Measurements from ENCODE around the gene TCEAL5. TPM values are rescaled to one million over a fixed set of nuclear protein-coding genes. Genes with fewer than 3 reads are reported as not detected.

Gene TCEAL5
- total and polyA plus RNA-seq, 2 of the 13 experiments (the other 11 are each of a cell fraction or from before 2014, with no cell fraction given), result not detected

DNA sequence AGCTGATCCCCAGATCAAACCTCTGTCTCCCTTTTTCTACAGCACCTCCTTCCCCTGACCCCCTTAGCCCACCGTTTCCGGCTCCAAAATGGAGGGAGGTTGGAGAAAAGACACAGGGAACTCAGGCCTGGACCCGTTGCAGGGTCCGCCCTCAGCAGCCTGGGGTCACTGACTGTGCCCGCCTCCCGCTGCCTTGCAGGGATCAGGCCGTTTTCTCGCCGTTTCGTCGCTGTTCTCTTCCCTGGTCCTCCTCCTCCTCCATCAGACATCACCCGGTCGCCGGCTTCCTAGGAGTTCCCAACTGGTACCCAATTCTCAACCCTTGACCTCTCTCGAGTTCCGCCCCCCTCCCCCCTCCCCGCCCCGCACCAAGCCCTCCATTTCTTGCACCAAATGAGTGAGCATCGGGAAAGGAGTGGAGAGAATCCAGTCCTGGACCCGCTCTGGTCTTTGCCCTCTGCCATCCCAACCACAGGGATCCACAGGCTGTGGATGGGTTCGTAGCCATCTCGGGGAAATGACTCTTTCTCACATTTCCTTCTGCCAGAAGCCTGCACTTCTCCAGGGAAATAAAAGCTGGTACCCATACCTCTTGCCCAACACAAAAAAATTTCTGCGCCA lies 493 bp downstream of the TCEAL5 start:
- Histone ChIP-seq H4K20me1 (ENCODE audit: insufficient read depth, low read length) (no peaks in the 10 kb centered on the region), H3K4me1 (ENCODE audit: insufficient read depth, low read length) (no peaks in the 10 kb centered on the region), H3K9me3 (ENCODE audit: low read length) (no peaks in the 10 kb centered on the region), H3K36me3 (replicated peaks in 1 of 2; ENCODE audit: control insufficient read depth in 1 of 2, insufficient read depth in 2 of 2, low read length in 2 of 2) (no peaks in the 10 kb centered on the region), H3K4me2 (ENCODE audit: low read depth, low read length) (no peak overlapping the region), H3K79me2 (ENCODE audit: insufficient read depth, low read length) (no peaks in the 10 kb centered on the region), H3K9ac (ENCODE audit: insufficient read depth, low read depth, low read length) (no peak overlapping the region), H3K4me3 (replicated peaks in 1 of 3; ENCODE audit: insufficient read depth in 1 of 3, low read depth in 2 of 3, low read length in 3 of 3) (no peak overlapping the region), H2AFZ (ENCODE audit: low read length) (no peak overlapping the region), H3K27me3 (ENCODE audit: control insufficient read depth in 1 of 2, insufficient read depth in 2 of 2, low read length in 2 of 2) (no peaks in the 10 kb centered on the region), H3K27ac (ENCODE audit: extremely low read length, insufficient read depth, low read length) (no peak overlapping the region)
- no TSS peak for BruUV-seq (replicated peaks)
- in situ Hi-C loops (cut with HindIII; ENCODE audit: extremely low pct_ligation_motif_present, low pct_unique_long_range_greater_than_20kb) (no loop called here), intact Hi-C loops (cut with micrococcal nuclease; ENCODE audit: unreplicated experiment) (no loop called here)
- ATAC-seq (no peak), FAIRE-seq (no peak), DNase-seq (ENCODE audit: low spot score) (no peak)
- TF ChIP-seq ZSCAN30 (CRISPR knock-in tag; IDR thresholded peaks at IDR 0.05), result no peak
- TF ChIP-seq ZNF232 (CRISPR knock-in tag; IDR thresholded peaks at IDR 0.05; ENCODE audit: borderline replicate concordance), result no peak
- TF ChIP-seq SOX6 (IDR thresholded peaks at IDR 0.05), result no peak
- TF ChIP-seq SOX6 (CRISPR knock-in tag; IDR thresholded peaks at IDR 0.05), result no peak
- TF ChIP-seq ZNF709 (CRISPR knock-in tag; IDR thresholded peaks at IDR 0.05), result no peak
- TF ChIP-seq, protein P1, sequence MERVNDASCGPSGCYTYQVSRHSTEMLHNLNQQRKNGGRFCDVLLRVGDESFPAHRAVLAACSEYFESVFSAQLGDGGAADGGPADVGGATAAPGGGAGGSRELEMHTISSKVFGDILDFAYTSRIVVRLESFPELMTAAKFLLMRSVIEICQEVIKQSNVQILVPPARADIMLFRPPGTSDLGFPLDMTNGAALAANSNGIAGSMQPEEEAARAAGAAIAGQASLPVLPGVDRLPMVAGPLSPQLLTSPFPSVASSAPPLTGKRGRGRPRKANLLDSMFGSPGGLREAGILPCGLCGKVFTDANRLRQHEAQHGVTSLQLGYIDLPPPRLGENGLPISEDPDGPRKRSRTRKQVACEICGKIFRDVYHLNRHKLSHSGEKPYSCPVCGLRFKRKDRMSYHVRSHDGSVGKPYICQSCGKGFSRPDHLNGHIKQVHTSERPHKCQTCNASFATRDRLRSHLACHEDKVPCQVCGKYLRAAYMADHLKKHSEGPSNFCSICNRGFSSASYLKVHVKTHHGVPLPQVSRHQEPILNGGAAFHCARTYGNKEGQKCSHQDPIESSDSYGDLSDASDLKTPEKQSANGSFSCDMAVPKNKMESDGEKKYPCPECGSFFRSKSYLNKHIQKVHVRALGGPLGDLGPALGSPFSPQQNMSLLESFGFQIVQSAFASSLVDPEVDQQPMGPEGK (CRISPR knock-in tag; IDR thresholded peaks at IDR 0.05), result no peak
- no peak for TF ChIP-seq SSRP1 (CRISPR knock-in tag; IDR thresholded peaks at IDR 0.05)
- TF ChIP-seq ZSCAN29 (CRISPR knock-in tag; conservative IDR thresholded peaks at IDR 0.05), result no peak
- no peak for TF ChIP-seq ZNF280D (CRISPR knock-in tag; IDR thresholded peaks at IDR 0.05)
- no peak for TF ChIP-seq ZNF557 (CRISPR knock-in tag; IDR thresholded peaks at IDR 0.05)
- no peak for TF ChIP-seq PRMT3 (CRISPR knock-in tag; IDR thresholded peaks at IDR 0.05; ENCODE audit: borderline replicate concordance, low read depth)
- TF ChIP-seq KLF12 (CRISPR knock-in tag; IDR thresholded peaks at IDR 0.05; ENCODE audit: borderline replicate concordance), result no peak
- TF ChIP-seq ZNF251 (CRISPR knock-in tag; IDR thresholded peaks at IDR 0.05), result no peak
- no peak for TF ChIP-seq REXO4 (CRISPR knock-in tag; IDR thresholded peaks at IDR 0.05; ENCODE audit: borderline replicate concordance)
- TF ChIP-seq ZKSCAN5 (CRISPR knock-in tag; IDR thresholded peaks at IDR 0.05), result no peak
- no peak for TF ChIP-seq ONECUT2 (CRISPR knock-in tag; IDR thresholded peaks at IDR 0.05)
- TF ChIP-seq ZNF510 (CRISPR knock-in tag; IDR thresholded peaks at IDR 0.05; ENCODE audit: low read depth), result no peak
- no peak for TF ChIP-seq NRL (CRISPR knock-in tag; IDR thresholded peaks at IDR 0.05; ENCODE audit: borderline replicate concordance)
- TF ChIP-seq ISX (CRISPR knock-in tag; conservative IDR thresholded peaks at IDR 0.05), result no peak
- no peak for TF ChIP-seq MATR3 (CRISPR knock-in tag; IDR thresholded peaks at IDR 0.05)
- TF ChIP-seq TEAD3 (CRISPR knock-in tag; optimal IDR thresholded peaks at IDR 0.05; ENCODE audit: borderline replicate concordance), result no peak
- CTCF ChIA-PET (ENCODE audit: low intra/inter-chr PET ratio, low total read pairs), result no interaction called here
- POLR2A ChIA-PET, result no interaction called here
- 51% methylated on average over 17 of the region's 23 CpGs for WGBS (ENCODE audit: low lambda C conversion rate)
